Activated CD8-positive, alpha-beta memory T cell treated with anti-CD3 and anti-CD28 coated beads, Interleukin-2, amount 50 U/mL, for 48 hours (primary cell): ENCODE measurements around the gene PLCB4.

Experiments
- DNase-seq: peaks from one replicate; pipeline ENCODE4 v3.0.0-alpha.2; 2020

Gene PLCB4

GRCh38 chr20:9478771-9479170 lies 409.9 kb downstream of the PLCB4 start:
- DNase-seq, result no peak

GRCh38 chr20:9480066-9480465 lies 411.2 kb downstream of the PLCB4 start:
- no peak for DNase-seq

GRCh38 chr20:9482180-9482579 lies 413.3 kb downstream of the PLCB4 start:
- DNase-seq, result no peak

GRCh38 chr20:9483131-9483530 lies 414.2 kb downstream of the PLCB4 start:
- DNase-seq, result no peak

GRCh38 chr20:9485614-9486340 lies 416.9 kb downstream of the PLCB4 start:
- no peak for DNase-seq

GRCh38 chr20:9487231-9487630 lies 418.3 kb downstream of the PLCB4 start:
- no peak for DNase-seq

- no peak for DNase-seq
Observed at GRCh38 chr20:9488063-9488462, 419.2 kb downstream of the PLCB4 start.

GRCh38 chr20:9490161-9490560 lies 421.3 kb downstream of the PLCB4 start:
- no peak for DNase-seq

- DNase-seq, result no peak
Observed at GRCh38 chr20:9490631-9491030, 421.7 kb downstream of the PLCB4 start.

- DNase-seq, result no peak
Observed at GRCh38 chr20:9491324-9491723, 422.4 kb downstream of the PLCB4 start.

GRCh38 chr20:9492067-9492466 lies 423.2 kb downstream of the PLCB4 start:
- DNase-seq, result no peak

GRCh38 chr20:9493803-9494202 lies 424.9 kb downstream of the PLCB4 start:
- no peak for DNase-seq

GRCh38 chr20:9495701-9496100 lies 426.8 kb downstream of the PLCB4 start:
- no peak for DNase-seq

GRCh38 chr20:9496155-9496554 lies 427.3 kb downstream of the PLCB4 start:
- DNase-seq, result no peak

GRCh38 chr20:9498322-9498721 lies 429.4 kb downstream of the PLCB4 start:
- DNase-seq, result no peak

- DNase-seq, result no peak
Observed at GRCh38 chr20:9499126-9499899, 430.4 kb downstream of the PLCB4 start.

GRCh38 chr20:9500121-9500520 lies 431.2 kb downstream of the PLCB4 start:
- no peak for DNase-seq

- no peak for DNase-seq
Observed at GRCh38 chr20:9501473-9501872, 432.6 kb downstream of the PLCB4 start.

GRCh38 chr20:9503526-9504245 lies 434.8 kb downstream of the PLCB4 start:
- DNase-seq, result no peak

- DNase-seq, result no peak
Observed at GRCh38 chr20:9506280-9506821, 437.5 kb downstream of the PLCB4 start.

GRCh38 chr20:9506964-9507369 lies 438.1 kb downstream of the PLCB4 start:
- DNase-seq, result no peak

GRCh38 chr20:9507544-9508239 lies 438.8 kb downstream of the PLCB4 start:
- no peak for DNase-seq

GRCh38 chr20:9508240-9508661 lies 439.4 kb downstream of the PLCB4 start:
- DNase-seq, result no peak
